Measurements from ENCODE around the gene ESPL1. TPM values are rescaled to one million over a fixed set of nuclear protein-coding genes. Genes with fewer than 3 reads are reported as not detected.

The ESPL1 gene
- total RNA-seq = 4.8 and 16.5 TPM in 2 replicates

GRCh38 chr12:53267999-53268629, at the start of gene ESPL1:
TSS of gene ESPL1 (plus strand) at chr12:53268299. CDS start at chr12:53268767, 468 bp downstream.
- peak; percentile 85 for DNase-seq

GRCh38 chr12:53218551-53219291, 49.4 kb upstream of the ESPL1 start:
- no peak for DNase-seq

- peak; percentile 51 for DNase-seq
Observed at GRCh38 chr12:53219292-53219955, 48.7 kb upstream of the ESPL1 start.

GRCh38 chr12:53219956-53220693, 48.0 kb upstream of the ESPL1 start:
- peak; percentile 77 for DNase-seq

GRCh38 chr12:53220694-53221202, 47.4 kb upstream of the ESPL1 start:
- peak; percentile 93 for DNase-seq

- DNase-seq = peak; percentile 66
Observed at GRCh38 chr12:53221203-53222080, 46.7 kb upstream of the ESPL1 start.

- DNase-seq = no peak
Observed at GRCh38 chr12:53222170-53222721, 45.9 kb upstream of the ESPL1 start.

- DNase-seq = no peak
Observed at GRCh38 chr12:53222806-53223261, 45.3 kb upstream of the ESPL1 start.

GRCh38 chr12:53223389-53224060, 44.6 kb upstream of the ESPL1 start:
- DNase-seq = peak; percentile 65

GRCh38 chr12:53224061-53224896, 43.8 kb upstream of the ESPL1 start:
- DNase-seq = no peak

- no peak for DNase-seq
Observed at GRCh38 chr12:53224897-53225634, 43.0 kb upstream of the ESPL1 start.

- DNase-seq = no peak
Observed at GRCh38 chr12:53225635-53226424, 42.3 kb upstream of the ESPL1 start.

GRCh38 chr12:53226815-53227214, 41.3 kb upstream of the ESPL1 start:
- DNase-seq = no peak

GRCh38 chr12:53227341-53227740, 40.8 kb upstream of the ESPL1 start:
- DNase-seq = no peak

GRCh38 chr12:53227836-53228235, 40.3 kb upstream of the ESPL1 start:
- DNase-seq = no peak

GRCh38 chr12:53229454-53229853, 38.6 kb upstream of the ESPL1 start:
- no peak for DNase-seq

- no peak for DNase-seq
Observed at GRCh38 chr12:53230108-53230845, 37.8 kb upstream of the ESPL1 start.

GRCh38 chr12:53231671-53231920, 36.5 kb upstream of the ESPL1 start:
- no peak for DNase-seq
